Measurements from ENCODE around the gene TGFBR3. TPM values are rescaled to one million over a fixed set of nuclear protein-coding genes. Genes with fewer than 3 reads are reported as not detected.

TGFBR3 gene
- total and polyA plus RNA-seq, 2 of the 13 experiments (the other 11 are each of a cell fraction or from before 2014, with no cell fraction given), result 76.5 to 195 TPM

DNA sequence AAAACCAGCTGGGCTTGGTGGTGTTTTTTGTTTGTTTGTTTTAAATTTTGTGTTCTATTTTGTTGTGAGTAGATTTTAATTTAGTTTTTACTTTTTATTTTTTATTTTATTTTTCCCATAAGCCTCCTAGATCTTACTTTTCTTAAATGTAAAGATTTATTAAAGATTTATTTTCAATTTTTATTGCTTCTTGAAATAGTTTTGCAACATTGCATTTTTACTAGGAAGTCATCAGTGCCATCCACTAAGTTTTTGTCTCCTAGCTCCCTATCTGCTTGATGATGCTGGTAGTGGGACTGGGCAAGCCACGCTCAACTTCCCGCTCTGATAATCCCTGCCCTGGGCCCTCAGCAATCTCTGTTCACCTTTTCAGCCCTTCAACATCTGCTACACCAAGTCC, 209.9 kb downstream of the TGFBR3 start:
- 36% methylated on average over 2 of the region's 2 CpGs for WGBS (ENCODE audit: low lambda C conversion rate)
- BruUV-seq (replicated peaks), result no TSS peak
- ATAC-seq (peak; percentile 26; the same call in 2 of the 3 replicates), FAIRE-seq (no peak), DNase-seq (ENCODE audit: low spot score) (no peak)
- Histone ChIP-seq H3K4me2 (ENCODE audit: low read depth, low read length) (no peak overlapping the region), H4K20me1 (ENCODE audit: insufficient read depth, low read length) (no peaks in the 10 kb centered on the region), H2AFZ (ENCODE audit: low read length) (no peak overlapping the region), H3K9me3 (ENCODE audit: low read length) (no peaks in the 10 kb centered on the region), H3K79me2 (ENCODE audit: insufficient read depth, low read length) (no peaks in the 10 kb centered on the region), H3K4me1 (ENCODE audit: insufficient read depth, low read length) (no peaks in the 10 kb centered on the region), H3K9ac (ENCODE audit: insufficient read depth, low read depth, low read length) (no peak overlapping the region), H3K27me3 (ENCODE audit: control insufficient read depth in 1 of 2, insufficient read depth in 2 of 2, low read length in 2 of 2) (no peaks in the 10 kb centered on the region), H3K36me3 (replicated peaks in 1 of 2; ENCODE audit: control insufficient read depth in 1 of 2, insufficient read depth in 2 of 2, low read length in 2 of 2) (no peaks in the 10 kb centered on the region), H3K27ac (ENCODE audit: extremely low read length, insufficient read depth, low read length) (no peak overlapping the region), H3K4me3 (replicated peaks in 1 of 3; ENCODE audit: insufficient read depth in 1 of 3, low read depth in 2 of 3, low read length in 3 of 3) (no peak overlapping the region)
- TF ChIP-seq ZNF816 (CRISPR knock-in tag; IDR thresholded peaks at IDR 0.05; ENCODE audit: borderline replicate concordance), result no peak
- no peak for TF ChIP-seq ZNF598 (CRISPR knock-in tag; IDR thresholded peaks at IDR 0.05; ENCODE audit: borderline replicate concordance)
- TF ChIP-seq ZSCAN31 (CRISPR knock-in tag; IDR thresholded peaks at IDR 0.05; ENCODE audit: low read depth), result no peak
- peak in 1 of 2 experiments; percentile 22; a peak in 2 of 4 replicates for TF ChIP-seq MAFK (conservative IDR thresholded peaks at IDR 0.05 in 1 of 2, IDR thresholded peaks at IDR 0.05 in 1 of 2; ENCODE audit: low read length in 2 of 2)
- no peak for TF ChIP-seq ZNF205 (CRISPR knock-in tag; IDR thresholded peaks at IDR 0.05)
- no peak for TF ChIP-seq ZNF354B (CRISPR knock-in tag; IDR thresholded peaks at IDR 0.05)
- in situ Hi-C loops (cut with HindIII; ENCODE audit: extremely low pct_ligation_motif_present, low pct_unique_long_range_greater_than_20kb) (no loop called here), intact Hi-C loops (cut with micrococcal nuclease; ENCODE audit: unreplicated experiment) (no loop called here)
- ChIA-PET CTCF (ENCODE audit: low intra/inter-chr PET ratio, low total read pairs) (no interaction called here), POLR2A (no interaction called here)

DNA sequence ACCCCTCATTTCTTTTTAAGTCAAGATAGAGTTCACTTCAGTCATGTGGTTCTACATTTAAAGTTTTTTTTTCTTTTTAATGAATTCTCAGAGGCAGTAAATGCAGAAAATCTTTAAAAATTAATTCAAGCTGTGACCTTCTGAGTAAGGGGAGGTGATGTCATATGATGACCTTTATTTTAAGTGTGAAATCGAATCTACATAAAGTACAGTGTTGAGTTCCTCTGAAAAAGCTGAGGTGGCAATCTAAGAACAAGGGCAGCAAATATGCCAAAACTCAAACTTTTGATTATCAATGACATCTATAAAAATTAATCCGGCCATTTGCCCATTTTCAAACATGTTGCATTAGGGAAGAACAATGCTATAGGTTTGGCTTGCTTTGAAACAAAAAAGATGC, 211.8 kb downstream of the TGFBR3 start:
- H3K27me3 ChIP-seq (ENCODE audit: control insufficient read depth in 1 of 2, insufficient read depth in 2 of 2, low read length in 2 of 2), result no peaks in the 10 kb centered on the region; a peak in 1 of 5 replicates
- 3% methylated on average over 2 of the region's 2 CpGs for WGBS (ENCODE audit: low lambda C conversion rate)
- TF ChIP-seq MED1 (CRISPR knock-in tag; IDR thresholded peaks at IDR 0.05), result no peak
- no peak for TF ChIP-seq SRSF9 (IDR thresholded peaks at IDR 0.05; ENCODE audit: borderline replicate concordance, insufficient read depth, low read depth, low read length, poor library complexity, severe bottlenecking)
- 0 out of 4 replicates have a peak, but pooled peaks have one; percentile 22 to 51 for TF ChIP-seq MAFK (conservative IDR thresholded peaks at IDR 0.05 in 1 of 2, IDR thresholded peaks at IDR 0.05 in 1 of 2; ENCODE audit: low read length in 2 of 2)
- TF ChIP-seq MAFF (IDR thresholded peaks at IDR 0.05; ENCODE audit: low read depth, low read length), result 0 out of 2 replicates have a peak, but pooled peaks have one; percentile 14
- no TSS peak for BruUV-seq (replicated peaks)
- H2AFZ ChIP-seq (ENCODE audit: low read length), result no peak overlapping the region
- no peaks in the 10 kb centered on the region for H3K36me3 ChIP-seq (replicated peaks in 1 of 2; ENCODE audit: control insufficient read depth in 1 of 2, insufficient read depth in 2 of 2, low read length in 2 of 2)
- no peaks in the 10 kb centered on the region for H3K4me1 ChIP-seq (ENCODE audit: insufficient read depth, low read length)
- ATAC-seq (no peak), DNase-seq (ENCODE audit: low spot score) (no peak), FAIRE-seq (no peak)
- no peak overlapping the region for H3K4me2 ChIP-seq (ENCODE audit: low read depth, low read length)
- in situ Hi-C loops (cut with HindIII; ENCODE audit: extremely low pct_ligation_motif_present, low pct_unique_long_range_greater_than_20kb) (no loop called here), intact Hi-C loops (cut with micrococcal nuclease; ENCODE audit: unreplicated experiment) (no loop called here)
- no peaks in the 10 kb centered on the region for H3K9me3 ChIP-seq (ENCODE audit: low read length)
- no peak overlapping the region for H3K4me3 ChIP-seq (replicated peaks in 1 of 3; ENCODE audit: insufficient read depth in 1 of 3, low read depth in 2 of 3, low read length in 3 of 3)
- no peak overlapping the region for H3K27ac ChIP-seq (ENCODE audit: extremely low read length, insufficient read depth, low read length)
- H3K79me2 ChIP-seq (ENCODE audit: insufficient read depth, low read length), result no peaks in the 10 kb centered on the region
- no peaks in the 10 kb centered on the region for H4K20me1 ChIP-seq (ENCODE audit: insufficient read depth, low read length)
- ChIA-PET POLR2A (no interaction called here), CTCF (ENCODE audit: low intra/inter-chr PET ratio, low total read pairs) (no interaction called here)
- H3K9ac ChIP-seq (ENCODE audit: insufficient read depth, low read depth, low read length), result no peak overlapping the region
